ENCODE results near the gene ADAMTS8.

Gene ADAMTS8

GRCh38 chr11:130470832-130471706 is 42.7 kb upstream of the ADAMTS8 start:
- POLR2A ChIA-PET, result no interaction called here
- no peak for TF ChIP-seq CTCF (IDR thresholded peaks at IDR 0.05; ENCODE audit: insufficient read depth, low read length, missing control alignments)
- no peak overlapping the region for H3K4me3 ChIP-seq (ENCODE audit: low read depth, low read length)
- DNase-seq (ENCODE audit: low read depth, low spot score), result no peak
- CTCF ChIA-PET, result interaction anchor here (1.5 kb wide), 1 partner anchor 391 kb away, joined by 7 read pairs; no protein-coding TSS in a partner anchor

GRCh38 chr11:130469181-130469580 is 40.8 kb upstream of the ADAMTS8 start:
- POLR2A ChIA-PET, result no interaction called here
- CTCF ChIA-PET, result no interaction called here
- no peak for DNase-seq (ENCODE audit: low read depth, low spot score)
- H3K4me3 ChIP-seq (ENCODE audit: low read depth, low read length), result no peak overlapping the region
- TF ChIP-seq CTCF (IDR thresholded peaks at IDR 0.05; ENCODE audit: insufficient read depth, low read length, missing control alignments), result no peak

- CTCF ChIA-PET, result interaction anchor here (1.0 kb wide), 1 partner anchor 11 kb away, joined by 3 read pairs; no protein-coding TSS in a partner anchor
- TF ChIP-seq CTCF (IDR thresholded peaks at IDR 0.05; ENCODE audit: insufficient read depth, low read length, missing control alignments), result no peak
- no peak overlapping the region for H3K4me3 ChIP-seq (ENCODE audit: low read depth, low read length)
- POLR2A ChIA-PET, result interaction anchor here (0.5 kb wide), 1 partner anchor 168 kb away, joined by 3 read pairs; no protein-coding TSS in a partner anchor
- no peak for DNase-seq (ENCODE audit: low read depth, low spot score)
Observed at GRCh38 chr11:130467116-130467900, 38.9 kb upstream of the ADAMTS8 start.

- ChIA-PET POLR2A (no interaction called here), CTCF (interaction anchor here (0.9 to 1.7 kb wide), 3 partner anchors 14 to 397 kb away, joined by 3 to 5 read pairs (median 4); no protein-coding TSS in a partner anchor)
- H3K4me3 ChIP-seq (ENCODE audit: low read depth, low read length), result no peak overlapping the region
- TF ChIP-seq CTCF (IDR thresholded peaks at IDR 0.05; ENCODE audit: insufficient read depth, low read length, missing control alignments), result no peak
- no peak for DNase-seq (ENCODE audit: low read depth, low spot score)
Observed at GRCh38 chr11:130465263-130465662, 36.9 kb upstream of the ADAMTS8 start.

GRCh38 chr11:130464291-130464812 is 35.9 kb upstream of the ADAMTS8 start:
- POLR2A ChIA-PET, result no interaction called here
- no peak for DNase-seq (ENCODE audit: low read depth, low spot score)
- no peak for TF ChIP-seq CTCF (IDR thresholded peaks at IDR 0.05; ENCODE audit: insufficient read depth, low read length, missing control alignments)
- CTCF ChIA-PET, result interaction anchor here (0.9 to 1.3 kb wide), 2 partner anchors 33 to 398 kb away, joined by 3 to 4 read pairs; no protein-coding TSS in a partner anchor
- H3K4me3 ChIP-seq (ENCODE audit: low read depth, low read length), result no peak overlapping the region

All from AG04449 (cell line).